Adrenal gland (tissue), 12 donors: ENCODE results near the gene GALNT1. TPM values are rescaled to one million over a fixed set of nuclear protein-coding genes. Genes with fewer than 3 reads are reported as not detected.

ENCODE experiments used
- DNase-seq, 7 donors: peaks; one replicate each; pipeline ENCODE4 v3.0.0-alpha.2; 2019 to 2020
- H3K27ac ChIP-seq, 5 donors: fragments of 200-600 bp; sonication (generic) in 4 of 5; 1 replicate in 3 of 5; 2 replicates in 2 of 5; pipeline versions ENCODE4 v1.5.1 to v1.8.0; 2016 to 2020; ENCODE audit warnings: mild to moderate bottlenecking in 1 of 5
- H3K27me3 ChIP-seq: fragments of 200-600 bp; 2 replicates; pipeline ENCODE4 v1.8.0; 2021
- H3K36me3 ChIP-seq, 2 donors: fragments of 200-600 bp; replicated peaks in 1 of 2; 1 replicate in 1 of 2; 2 replicates in 1 of 2; pipeline versions ENCODE4 v1.5.1 to v1.8.0; 2018 to 2022
- H3K4me1 ChIP-seq, 2 donors: fragments of 200-600 bp; replicated peaks in 1 of 2; 1 replicate in 1 of 2; 2 replicates in 1 of 2; pipeline versions ENCODE4 v1.5.1 to v1.8.0; 2018 to 2021
- H3K4me3 ChIP-seq, 4 donors: fragments of 200-600 bp; sonication (generic) in 3 of 4; one replicate each; pipeline ENCODE4 v1.5.1; 2016 to 2018
- H3K9me3 ChIP-seq, 3 donors: fragments of 200-600 bp; sonication (generic) in 1 of 3; replicated peaks in 1 of 3; 1 replicate in 2 of 3; 2 replicates in 1 of 3; pipeline versions ENCODE4 v1.5.1 to v1.8.0; 2016 to 2021
- POLR2A ChIP-seq, 2 donors: fragments of 450-650 bp; IDR thresholded peaks; one replicate each; pipeline ENCODE4 v1.6.1; 2017; ENCODE audit warnings: antibody characterized with exemption in 2 of 2, mild to moderate bottlenecking in 2 of 2, moderate library complexity in 1 of 2
- WGBS, 4 donors: extraction: QIAGEN DNeasy Blood & Tissue Kit in 2 of 4; methylation state at CpG; one replicate each; pipeline versions ENCODE4 v1.1.5 to v1.1.7; 2013 to 2017; 5-methylcytosine and 5-hydroxymethylcytosine counted together
- intact Hi-C, 2 donors: fragments of 100-400 bp; cut with DNase I; formaldehyde crosslinking; loops; one replicate each; pipeline versions ENCODE4 v1.14.1 to v1.15.0; 2022 to 2023
- polyA plus RNA-seq, 3 donors: library from polyadenylated mRNA; stranded (reverse); fragments of 200-250 nt in 2 of 3; fragments of 350-450 nt in 1 of 3; fragmentation: Illumina TruSeq in 1 of 3; extraction: RNeasy Lipid Tissue Mini Kit (QIAGEN cat#74804) in 1 of 3; gene quantifications; one replicate each; pipeline ENCODE4 v1.2.3, GENCODE V29; 2013 to 2014
- total RNA-seq, 9 donors: library from RNA; depleted of rRNA in 4 of 9; stranded (reverse); fragments of >200 nt in 4 of 9; fragments of 120-200 nt in 1 of 9; fragmentation: NEBNext Ultra II Directional in 1 of 9; extraction: Animal tissue kit (Norgen Biotek cat#: 25700) in 1 of 9; gene quantifications; one replicate each; pipeline versions ENCODE4 v1.1.0 to v1.2.4, GENCODE V29; 2013 to 2023
- TF ChIP-seq, protein P1 (sequence below), 6 experiments: fragments of 450-650 bp in 4 of 6; fragments of 200-600 bp in 2 of 6; sonication (generic) in 1 of 6; IDR thresholded peaks; 1 replicate in 5 of 6; 2 replicates in 1 of 6; pipeline versions ENCODE4 v1.5.1 to v1.8.0; 2016 to 2021; ENCODE audit warnings: antibody characterized with exemption in 6 of 6, mild to moderate bottlenecking in 2 of 6, moderate library complexity in 1 of 6
- donor health status: healthy with polysubstance abuse.
- donor health status: Bipolar disorder and iron deficiency.
- donor health status: DM: yes; HTN: yes; CAD: no.
- donor health status: DM: no; HTN: no; CAD: no.
- donor health status: DM: no; HTN: no; CAD: no.
- donor health status: DM: yes; HTN: yes; CAD: no.

Gene GALNT1
- total and polyA plus RNA-seq, 12 donors: 9.7 to 130 (median 65.4) TPM

DNA sequence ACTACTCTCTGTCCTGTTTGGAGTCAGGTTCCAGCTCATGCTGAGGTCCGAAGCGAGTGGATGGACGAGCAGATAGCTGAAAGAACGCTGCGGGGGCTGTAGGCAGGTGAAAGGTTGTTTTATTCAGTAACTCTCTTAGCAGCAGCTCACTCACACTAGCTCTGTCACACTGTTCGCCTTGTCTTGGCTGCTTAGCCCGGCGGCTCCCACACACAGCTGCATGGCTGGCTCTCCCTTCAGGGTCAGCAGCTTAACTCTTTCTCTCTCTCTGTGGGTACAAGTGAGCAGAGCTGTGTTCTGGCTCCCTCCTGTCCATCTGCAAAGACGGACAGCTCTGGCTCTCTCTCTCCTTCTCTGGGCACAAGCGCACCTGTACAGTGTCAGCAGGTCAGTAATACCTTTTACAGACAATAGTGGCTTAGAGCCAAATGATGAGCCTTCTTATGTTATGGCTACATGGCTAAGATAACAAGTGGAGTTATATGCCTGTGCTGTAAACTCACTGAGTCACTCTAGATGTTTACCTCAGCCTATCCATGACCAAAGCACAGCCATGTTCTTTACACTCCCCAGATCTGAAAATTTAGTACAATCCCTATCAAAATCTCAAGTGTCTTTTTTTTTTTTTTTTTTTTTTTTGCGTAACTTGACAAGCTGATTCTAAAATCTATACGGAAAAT, 149.3 kb downstream of the GALNT1 start:
- H3K4me1 ChIP-seq: peaks cover 0 to 2% of the 10 kb centered on the region in 2 donors
- H3K36me3 ChIP-seq: no peaks in the 10 kb centered on the region
- DNase-seq: peak in 5 of 7 donors; percentile 27 to 42 (median 34)
- intact Hi-C loops: no loop called here
- H3K9me3 ChIP-seq: no peaks in the 10 kb centered on the region
- WGBS, 4 donors: 43 to 56% (median 46%) methylated on average over 12 of the region's 12 CpGs
- no peaks in the 10 kb centered on the region for H3K27me3 ChIP-seq
- peak overlapping the region in 1 of 5 donors; percentile 21 for H3K27ac ChIP-seq
- peak overlapping the region in 2 of 4 donors; percentile 18 to 57 for H3K4me3 ChIP-seq
- no peak for TF ChIP-seq POLR2A (IDR thresholded peaks at IDR 0.05)
- TF ChIP-seq, protein P1, sequence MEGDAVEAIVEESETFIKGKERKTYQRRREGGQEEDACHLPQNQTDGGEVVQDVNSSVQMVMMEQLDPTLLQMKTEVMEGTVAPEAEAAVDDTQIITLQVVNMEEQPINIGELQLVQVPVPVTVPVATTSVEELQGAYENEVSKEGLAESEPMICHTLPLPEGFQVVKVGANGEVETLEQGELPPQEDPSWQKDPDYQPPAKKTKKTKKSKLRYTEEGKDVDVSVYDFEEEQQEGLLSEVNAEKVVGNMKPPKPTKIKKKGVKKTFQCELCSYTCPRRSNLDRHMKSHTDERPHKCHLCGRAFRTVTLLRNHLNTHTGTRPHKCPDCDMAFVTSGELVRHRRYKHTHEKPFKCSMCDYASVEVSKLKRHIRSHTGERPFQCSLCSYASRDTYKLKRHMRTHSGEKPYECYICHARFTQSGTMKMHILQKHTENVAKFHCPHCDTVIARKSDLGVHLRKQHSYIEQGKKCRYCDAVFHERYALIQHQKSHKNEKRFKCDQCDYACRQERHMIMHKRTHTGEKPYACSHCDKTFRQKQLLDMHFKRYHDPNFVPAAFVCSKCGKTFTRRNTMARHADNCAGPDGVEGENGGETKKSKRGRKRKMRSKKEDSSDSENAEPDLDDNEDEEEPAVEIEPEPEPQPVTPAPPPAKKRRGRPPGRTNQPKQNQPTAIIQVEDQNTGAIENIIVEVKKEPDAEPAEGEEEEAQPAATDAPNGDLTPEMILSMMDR (IDR thresholded peaks at IDR 0.05): no peak

DNA sequence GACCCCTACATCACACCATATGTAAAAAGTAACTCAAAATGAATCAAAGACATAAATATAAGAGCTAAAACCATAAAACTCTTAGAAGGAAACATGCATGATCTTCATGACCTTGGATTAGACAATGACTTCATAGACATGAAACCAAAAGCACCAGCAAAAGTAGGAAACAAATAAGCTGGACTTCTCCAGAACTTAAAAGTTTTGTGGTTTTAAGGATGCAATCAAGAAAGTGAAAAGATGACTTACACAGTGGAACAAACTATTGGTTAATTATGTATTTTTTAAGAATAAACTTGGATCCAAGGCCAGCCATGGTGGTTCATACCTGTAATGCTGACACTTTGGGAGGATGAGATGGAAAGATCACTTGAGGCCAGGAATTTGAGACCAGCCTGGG, 150.2 kb downstream of the GALNT1 start:
- no peak for TF ChIP-seq POLR2A (IDR thresholded peaks at IDR 0.05)
- TF ChIP-seq, protein P1 (IDR thresholded peaks at IDR 0.05): no peak
- H3K4me3 ChIP-seq: no peak overlapping the region
- H3K9me3 ChIP-seq: no peaks in the 10 kb centered on the region
- H3K4me1 ChIP-seq: peaks cover 0 to 2% of the 10 kb centered on the region in 2 donors
- no peaks in the 10 kb centered on the region for H3K36me3 ChIP-seq
- H3K27ac ChIP-seq: no peak overlapping the region
- DNase-seq: no peak
- H3K27me3 ChIP-seq: no peaks in the 10 kb centered on the region
- intact Hi-C loops: no loop called here

- Histone ChIP-seq H3K4me1 (peaks cover 0 to 2% of the 10 kb centered on the region in 2 donors), H3K36me3 (no peaks in the 10 kb centered on the region), H3K27me3 (no peaks in the 10 kb centered on the region), H3K4me3 (no peak overlapping the region), H3K9me3 (no peaks in the 10 kb centered on the region), H3K27ac (no peak overlapping the region)
- no peak for DNase-seq
- intact Hi-C loops: no loop called here
- WGBS, 4 donors: 33 to 100% (median 93%) methylated on average over 1 of the region's 1 CpG
- TF ChIP-seq, protein P1 (IDR thresholded peaks at IDR 0.05): no peak
- TF ChIP-seq POLR2A (IDR thresholded peaks at IDR 0.05): no peak
Observed at GRCh38 chr18:35732162-35732561, 150.6 kb downstream of the GALNT1 start.

DNA sequence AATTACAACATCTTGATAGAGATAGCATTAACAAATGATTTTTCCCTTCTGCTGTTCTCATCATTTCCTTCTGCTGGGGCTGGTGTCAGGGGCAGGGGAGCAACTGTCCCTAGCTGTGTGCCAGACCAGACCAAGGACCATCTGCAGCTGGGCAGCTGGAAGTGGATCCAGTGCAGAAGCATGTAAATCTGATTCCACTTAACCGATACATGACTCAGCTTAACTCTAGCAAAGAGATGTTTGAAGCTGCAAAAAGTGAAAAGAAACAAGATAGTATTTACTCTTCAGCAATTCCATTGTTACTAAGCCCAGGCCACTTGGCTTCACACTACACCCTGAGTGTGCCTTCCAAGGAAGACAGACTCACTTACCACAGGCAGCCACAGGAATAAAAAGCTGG, 151.1 kb downstream of the GALNT1 start:
- TF ChIP-seq, protein P1 (IDR thresholded peaks at IDR 0.05): no peak
- no peak for TF ChIP-seq POLR2A (IDR thresholded peaks at IDR 0.05)
- H3K4me3 ChIP-seq: no peak overlapping the region
- no peaks in the 10 kb centered on the region for H3K27me3 ChIP-seq
- H3K9me3 ChIP-seq: no peaks in the 10 kb centered on the region
- H3K36me3 ChIP-seq: no peaks in the 10 kb centered on the region
- peaks cover 0 to 2% of the 10 kb centered on the region in 2 donors for H3K4me1 ChIP-seq
- intact Hi-C loops: no loop called here
- DNase-seq: no peak
- H3K27ac ChIP-seq: no peak overlapping the region
- WGBS, 4 donors: 82 to 100% (median 90%) methylated on average over 1 of the region's 1 CpG
